ENCODE measurements around the gene PACS1.
A peak's percentile ranks its signal among the peaks of the same experiment; 100 is the strongest.
"Not testable (repeated sequence)": the region's sequence is repeated elsewhere in the genome, so short reads cannot be mapped to it uniquely, and the experiment has no call there.

PACS1 gene

DNA sequence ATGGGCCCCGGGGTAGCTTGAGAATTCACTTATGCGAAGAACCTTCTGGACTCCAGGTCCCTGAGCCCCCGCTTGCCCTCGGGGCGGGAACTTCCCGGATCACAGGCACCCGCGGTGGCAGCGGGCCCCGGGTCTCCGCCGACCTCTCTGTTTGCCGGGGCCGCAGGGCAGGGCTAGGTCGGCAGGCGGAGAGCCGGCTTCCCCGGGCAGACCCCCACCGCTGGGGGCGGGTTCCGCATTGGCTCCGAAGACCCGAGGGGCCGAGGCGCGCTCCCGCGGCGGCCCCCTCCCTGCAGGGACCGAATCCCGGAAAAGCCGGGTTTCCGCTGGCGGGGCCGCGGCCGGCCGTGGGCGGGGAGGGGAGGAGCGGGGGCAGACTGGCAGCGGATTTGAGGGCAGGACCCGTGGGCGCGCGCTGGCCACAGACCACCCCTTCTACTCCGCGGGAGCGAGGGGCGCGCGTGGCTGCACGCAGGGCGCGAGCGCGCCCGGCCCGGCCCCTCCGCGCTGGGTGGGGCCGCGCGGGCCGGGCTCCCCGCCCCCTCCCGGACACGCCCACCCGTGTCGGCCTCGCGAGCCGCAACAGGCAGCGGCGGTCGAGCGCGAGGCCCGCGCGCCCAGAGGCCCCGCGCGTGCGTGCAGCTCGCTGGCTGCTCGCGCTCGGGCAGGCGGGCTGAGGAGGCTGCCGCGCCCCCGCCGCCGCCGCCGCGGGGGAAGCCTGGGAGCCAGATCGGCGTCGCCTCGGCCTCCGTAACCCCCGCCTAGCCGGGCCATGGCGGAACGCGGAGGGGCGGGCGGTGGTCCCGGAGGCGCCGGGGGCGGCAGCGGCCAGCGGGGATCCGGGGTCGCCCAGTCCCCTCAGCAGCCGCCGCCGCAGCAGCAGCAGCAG, at the start of gene PACS1:
Gene PACS1 (plus strand): TSS at position 558 of the 889 bp plus-strand sequence. CDS start 215 bp downstream, at position 773.
- no peak for DNase-seq

DNA sequence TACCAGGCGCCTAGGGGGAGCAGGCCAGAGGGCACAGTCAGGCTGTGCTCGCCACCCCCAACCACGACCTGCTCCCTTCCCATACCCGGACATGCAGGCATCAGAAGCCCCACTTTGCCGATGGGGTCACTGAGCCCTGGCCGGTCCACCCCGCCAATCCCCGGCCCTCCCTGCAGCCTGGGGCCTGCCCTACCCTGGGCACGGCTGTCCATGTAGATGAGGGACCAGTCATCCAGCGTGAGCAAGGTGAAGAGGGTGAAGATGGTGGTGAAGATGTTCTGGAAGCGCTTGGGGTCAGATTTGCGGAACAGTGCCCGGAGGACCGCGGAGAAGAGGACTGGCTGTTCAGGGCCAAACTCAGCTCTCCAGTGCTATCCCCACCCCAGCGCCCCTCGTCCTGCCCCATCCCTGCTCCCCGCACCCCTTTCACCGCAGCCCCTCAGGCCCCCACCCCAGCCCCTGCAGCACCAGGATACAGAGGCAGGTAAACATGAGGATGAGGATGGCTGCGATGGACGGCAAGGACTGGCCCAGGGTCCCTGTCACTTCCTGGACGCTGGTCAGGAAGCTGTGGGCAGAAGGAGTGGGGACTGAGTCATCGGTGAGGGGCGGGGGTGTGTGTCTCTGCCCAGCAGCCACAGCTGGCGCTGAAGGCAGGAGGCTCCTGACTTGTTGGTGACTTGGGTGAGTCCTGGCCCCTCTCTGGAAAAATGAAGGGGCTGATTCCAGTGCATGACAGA, 49.3 kb upstream of the PACS1 start:
- DNase-seq = no peak

DNA sequence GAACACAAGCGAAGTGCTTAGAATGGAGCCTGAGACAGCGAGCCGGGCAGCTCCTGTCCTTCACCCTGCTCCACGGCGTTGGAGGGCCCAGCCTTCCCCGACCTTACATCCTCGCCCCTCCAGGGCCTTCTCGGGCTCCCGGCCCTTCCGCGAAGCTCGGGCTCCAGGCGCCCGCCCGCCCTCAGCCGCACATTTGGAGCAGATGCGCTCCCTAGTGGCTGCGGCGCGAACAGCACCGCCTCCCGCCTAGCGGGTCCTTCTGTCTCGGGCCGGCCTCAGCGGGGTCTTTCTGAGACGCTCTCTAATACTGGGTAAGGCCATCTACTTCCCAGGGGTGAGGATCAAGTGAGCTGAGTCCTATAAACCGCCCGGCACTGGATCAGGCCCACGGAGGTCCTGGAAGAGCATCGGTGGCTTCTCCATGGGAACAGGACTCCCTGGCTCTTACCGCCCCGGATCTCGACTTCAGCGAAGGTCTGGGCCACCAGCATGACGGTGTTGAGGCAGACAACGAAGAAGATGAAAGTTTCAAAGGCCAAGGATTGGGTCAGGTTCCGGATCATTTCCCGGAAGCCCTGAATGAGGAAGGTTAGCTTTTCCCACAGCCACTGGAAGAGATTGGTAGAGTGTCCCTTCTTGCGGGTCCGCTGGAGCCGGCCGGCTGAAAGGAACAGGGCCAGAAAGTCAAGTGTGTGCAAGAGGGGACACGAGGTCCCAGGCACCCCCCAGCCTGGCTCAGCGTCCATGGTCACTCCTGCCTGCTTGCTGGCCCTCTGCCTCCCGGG, 47.5 kb upstream of the PACS1 start:
- DNase-seq = peak; percentile 44

DNA sequence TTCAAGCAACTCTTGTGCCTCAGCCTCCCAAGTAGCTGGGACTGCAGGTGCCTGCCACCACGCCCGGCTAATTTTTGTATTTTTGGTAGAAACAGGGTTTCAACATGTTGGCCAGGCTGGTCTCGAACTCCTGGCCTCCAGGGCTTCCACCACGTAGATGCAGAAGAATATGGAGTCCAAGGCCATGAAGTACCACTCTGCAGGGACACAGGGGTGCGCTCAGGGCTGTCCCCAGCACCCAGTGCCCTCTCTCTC, 47.0 kb upstream of the PACS1 start:
- not testable (repeated sequence) for DNase-seq

DNA sequence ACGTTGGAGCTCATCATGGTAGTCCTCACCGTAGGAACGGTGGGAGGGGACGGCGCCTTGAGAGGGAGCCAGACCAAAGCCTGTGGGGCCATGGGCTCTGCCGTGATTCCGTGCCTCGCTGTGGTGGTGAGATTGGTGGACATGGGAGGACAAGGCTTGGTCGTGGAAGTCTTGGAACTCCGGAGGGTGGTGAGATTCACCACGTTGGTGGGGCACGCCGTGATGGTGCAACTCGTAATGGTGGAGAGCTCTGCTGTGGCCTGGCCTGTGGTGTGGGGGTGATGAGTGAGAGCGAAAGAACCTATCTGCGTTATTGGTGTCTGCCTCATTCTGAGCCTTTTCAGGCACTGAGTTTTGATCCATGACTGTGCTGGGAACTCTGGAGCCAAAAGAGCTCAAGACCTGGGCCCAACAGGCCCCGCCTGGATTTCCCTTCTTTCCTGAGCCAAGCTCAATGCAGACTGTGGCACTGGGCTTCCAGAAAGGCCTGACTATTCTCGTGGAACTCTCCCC, 44.0 kb upstream of the PACS1 start, which contains the start of gene CATSPER1:
Gene CATSPER1 (minus strand): TSS at position 463 of the 513 bp plus-strand sequence. CDS start 100 bp downstream, at position 363.
- DNase-seq = no peak

DNA sequence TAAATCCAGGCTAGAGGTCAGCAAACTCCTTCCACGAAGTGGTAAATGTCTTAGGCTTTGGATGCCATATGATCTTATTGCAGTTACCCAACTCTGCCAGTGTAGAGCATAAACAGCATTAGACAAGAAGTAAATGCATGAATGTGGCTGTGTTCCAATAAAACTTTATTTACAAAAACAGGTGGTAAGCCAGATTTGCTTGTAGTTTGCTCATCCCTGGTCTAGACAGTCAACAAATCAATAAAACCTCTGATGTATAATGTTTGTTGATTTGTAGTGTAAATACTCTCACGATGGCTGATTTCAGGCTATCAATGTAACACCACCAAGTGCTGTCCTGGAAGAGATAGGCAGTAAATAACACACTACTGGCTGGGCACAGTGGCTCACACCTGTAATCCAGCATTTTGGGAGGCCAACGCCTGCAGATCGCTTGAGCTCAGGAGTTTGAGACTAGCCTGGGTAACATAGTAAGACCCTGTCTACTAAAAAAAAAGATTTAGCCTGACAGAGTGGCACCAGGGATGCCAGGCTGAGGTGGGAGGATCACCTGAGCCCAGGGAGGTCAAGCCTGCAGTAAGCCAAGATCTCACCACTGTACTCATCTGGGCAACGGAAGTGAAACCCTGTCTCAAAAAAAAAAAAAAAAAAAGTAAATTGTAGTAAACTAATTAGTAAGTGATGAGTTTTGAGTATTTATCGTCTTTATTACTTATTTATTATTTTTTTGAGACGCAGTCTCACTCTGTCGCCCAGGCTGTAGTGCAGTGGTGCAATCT, 36.9 kb upstream of the PACS1 start:
- DNase-seq = no peak

DNA sequence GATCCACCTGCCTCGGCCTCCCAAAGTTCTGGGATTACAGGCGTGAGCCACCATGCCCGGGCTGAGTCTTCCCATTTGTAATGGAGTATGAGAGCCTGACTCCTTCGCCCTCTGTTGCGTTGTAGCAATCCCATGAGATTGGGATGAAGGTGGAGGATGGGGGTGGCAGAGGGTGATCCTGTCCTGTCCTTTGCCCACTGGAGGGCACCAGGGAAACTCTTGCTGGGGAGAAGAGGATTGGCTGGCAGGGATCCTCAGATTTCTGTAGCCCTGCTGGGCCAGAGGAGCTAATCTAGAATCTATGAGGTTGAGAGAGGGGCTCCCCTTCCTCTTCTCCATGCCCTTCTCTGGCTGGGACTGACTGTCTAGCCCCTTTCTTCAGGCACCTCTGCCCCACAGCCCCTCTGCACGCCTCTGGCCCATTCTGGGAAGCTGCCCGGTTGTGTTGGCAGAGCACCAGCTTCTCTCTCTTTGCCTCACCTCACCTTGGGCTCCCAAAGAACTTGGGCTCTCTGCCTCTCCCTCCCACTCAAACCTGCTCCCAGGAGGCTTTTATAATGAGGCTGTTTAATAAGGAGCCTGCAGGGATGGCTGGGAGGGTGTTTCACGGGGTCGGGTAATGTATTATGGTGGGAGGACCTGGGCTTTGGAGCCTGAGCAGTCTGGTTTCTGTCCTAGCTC, 34.3 kb upstream of the PACS1 start:
- DNase-seq = no peak

DNA sequence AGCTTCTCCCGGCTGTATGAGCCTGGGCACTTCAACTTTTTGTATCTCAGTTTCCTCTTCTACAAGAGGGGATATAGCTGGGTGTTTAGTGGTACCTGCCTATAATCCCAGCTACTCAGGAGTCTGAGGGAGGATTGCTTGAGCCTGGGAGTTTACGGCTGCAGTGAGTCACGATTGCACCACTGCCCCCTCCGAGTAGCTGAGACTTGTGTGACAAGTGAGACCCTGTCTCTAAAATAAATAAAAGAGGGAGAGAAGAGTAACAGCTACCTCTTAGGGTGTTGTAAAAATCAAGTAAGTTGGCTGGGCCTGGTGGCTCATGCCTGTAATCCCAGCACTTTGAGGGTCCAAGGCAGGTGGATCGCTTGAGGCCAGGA, 33.8 kb upstream of the PACS1 start:
- DNase-seq = no peak

DNA sequence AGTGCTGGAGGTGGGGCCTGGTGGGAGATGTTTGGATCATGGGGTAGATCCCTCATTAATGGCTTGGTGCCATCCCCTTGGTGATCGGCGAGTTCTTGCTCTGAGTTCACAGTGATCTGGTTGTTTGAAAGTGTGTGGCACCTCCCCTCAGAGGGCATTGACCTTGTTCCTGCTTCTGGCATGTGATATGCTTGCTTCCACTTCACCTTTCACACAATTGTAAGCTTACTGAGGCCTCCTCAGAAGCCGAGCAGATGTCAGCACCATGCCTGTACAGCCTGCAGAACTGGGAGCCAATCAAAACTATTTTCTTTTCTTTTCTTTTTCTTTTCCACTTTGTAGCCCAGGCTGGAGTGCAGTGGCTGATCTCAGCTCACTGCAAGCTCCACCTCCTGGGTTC, 32.7 kb upstream of the PACS1 start:
- no peak for DNase-seq

DNA sequence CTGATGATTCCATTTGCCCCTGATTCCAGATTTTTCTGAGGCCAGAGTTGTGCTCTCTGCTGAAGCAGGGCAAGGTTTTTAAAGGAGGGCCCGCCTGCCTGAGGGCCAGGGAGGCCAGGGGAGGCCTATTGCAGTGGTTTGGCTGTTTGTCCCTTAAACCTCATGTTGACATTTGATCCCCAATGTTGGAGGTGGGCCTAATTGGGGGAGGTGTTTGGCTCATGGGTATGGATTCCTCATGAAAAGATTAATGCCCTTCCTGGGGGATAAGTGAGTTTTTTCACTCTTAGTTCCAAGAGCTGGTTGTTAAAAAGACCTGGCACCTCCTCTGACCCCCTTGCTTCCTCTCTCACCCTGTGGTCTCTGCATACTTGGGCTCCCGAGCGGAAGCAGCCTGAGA, 30.3 kb upstream of the PACS1 start:
- DNase-seq = no peak

DNA sequence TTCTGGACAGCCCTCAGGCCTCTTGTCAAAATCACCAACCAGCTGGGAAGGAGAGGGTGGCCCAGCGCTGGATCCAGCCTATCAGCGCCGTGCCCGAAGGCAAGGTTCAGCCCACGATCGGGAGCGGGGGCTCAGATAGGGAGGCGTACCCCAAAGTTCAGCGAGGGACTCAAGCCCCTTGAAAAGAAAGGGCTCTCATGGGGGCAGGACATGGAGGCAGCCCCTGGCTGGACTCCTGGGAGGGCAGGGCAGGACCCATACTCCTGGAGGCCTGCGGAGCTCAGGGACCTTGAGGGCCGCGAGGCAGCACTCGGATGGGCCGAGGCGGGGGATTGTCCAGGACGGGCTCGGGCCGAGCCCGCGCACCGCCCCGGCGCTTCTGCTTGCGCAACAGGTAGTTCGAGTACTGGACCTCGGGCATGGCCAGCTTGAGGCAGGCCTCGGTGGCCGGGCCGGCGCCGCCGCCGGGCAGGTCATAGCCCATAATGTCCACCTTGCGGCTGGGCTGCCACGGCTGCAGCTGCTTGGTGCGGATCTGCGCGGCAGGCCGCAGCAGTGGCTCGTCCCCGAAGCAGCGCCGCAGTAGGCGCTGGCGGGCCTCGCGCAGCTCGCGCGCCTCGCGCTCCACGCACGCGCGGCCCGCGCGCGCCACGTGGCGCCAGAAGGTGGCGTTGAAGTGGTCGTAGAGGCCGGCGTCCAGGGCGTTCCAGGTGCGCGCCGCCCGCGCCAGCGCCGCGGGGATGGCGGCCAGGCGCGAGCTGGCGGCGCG, 27.7 kb upstream of the PACS1 start:
- DNase-seq = no peak

DNA sequence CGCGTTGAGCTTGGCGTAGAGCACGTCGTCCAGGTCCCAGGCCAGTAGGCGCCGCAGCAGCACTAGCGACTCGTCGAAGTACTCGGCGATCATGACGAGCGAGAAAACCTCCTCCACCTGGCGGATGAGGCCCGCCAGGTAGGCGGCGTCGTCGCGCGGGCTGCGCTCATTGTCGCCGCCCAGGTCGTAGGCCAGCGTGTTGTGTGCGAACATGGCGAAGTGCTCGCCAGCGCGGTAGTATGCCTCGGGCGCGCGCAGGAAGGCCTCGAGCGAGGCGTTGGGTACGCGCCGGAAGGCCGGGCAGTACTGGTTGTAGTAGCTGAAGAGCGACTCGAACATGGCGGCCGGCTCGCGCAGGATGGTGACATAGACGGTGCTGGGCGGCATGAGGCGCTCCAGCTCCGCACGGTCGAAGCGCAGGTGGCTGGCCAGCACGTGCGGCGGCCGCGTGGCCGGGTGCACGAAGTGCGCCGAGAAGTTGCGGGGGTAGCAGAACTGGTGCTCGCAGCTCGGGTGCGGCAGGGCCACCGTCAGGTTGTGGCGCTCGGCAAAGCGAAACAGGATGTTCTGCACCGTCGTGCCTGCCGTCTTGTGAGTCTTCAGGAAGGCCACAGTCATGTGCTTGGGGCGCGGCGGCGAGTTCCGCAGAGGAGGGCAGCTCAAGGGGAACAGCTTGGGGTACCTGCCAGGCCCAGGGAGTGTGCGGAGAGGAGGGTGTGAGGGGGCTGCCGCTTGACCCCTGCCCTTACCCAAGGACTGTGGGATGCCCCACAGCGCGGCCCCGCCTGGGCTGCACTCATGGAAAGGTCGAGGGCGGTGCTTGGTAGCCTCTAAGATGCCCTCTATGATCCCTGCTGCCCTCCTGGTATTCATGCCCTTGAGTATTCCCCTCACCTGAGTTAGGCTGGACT, 26.8 kb upstream of the PACS1 start:
- no peak for DNase-seq

DNA sequence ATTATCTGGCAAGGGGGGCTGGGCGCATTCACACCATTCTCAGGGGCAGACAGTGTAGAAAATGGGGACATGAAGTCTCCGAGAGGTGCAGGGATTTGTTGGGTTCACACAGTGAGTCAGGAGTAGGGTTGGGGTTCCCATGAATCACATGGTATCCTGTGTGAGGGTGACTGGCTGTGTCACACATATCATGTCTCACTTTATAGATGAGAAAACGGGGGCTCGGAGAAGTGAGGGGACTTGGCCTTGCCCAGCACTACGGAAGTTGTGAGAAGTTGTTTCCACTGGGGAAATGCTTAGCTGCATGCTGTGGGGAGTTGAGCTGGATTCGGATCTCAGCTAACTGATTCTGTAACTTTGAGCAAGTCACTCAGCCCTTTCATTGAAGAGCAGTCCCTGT, 25.3 kb upstream of the PACS1 start:
- DNase-seq = no peak

DNA sequence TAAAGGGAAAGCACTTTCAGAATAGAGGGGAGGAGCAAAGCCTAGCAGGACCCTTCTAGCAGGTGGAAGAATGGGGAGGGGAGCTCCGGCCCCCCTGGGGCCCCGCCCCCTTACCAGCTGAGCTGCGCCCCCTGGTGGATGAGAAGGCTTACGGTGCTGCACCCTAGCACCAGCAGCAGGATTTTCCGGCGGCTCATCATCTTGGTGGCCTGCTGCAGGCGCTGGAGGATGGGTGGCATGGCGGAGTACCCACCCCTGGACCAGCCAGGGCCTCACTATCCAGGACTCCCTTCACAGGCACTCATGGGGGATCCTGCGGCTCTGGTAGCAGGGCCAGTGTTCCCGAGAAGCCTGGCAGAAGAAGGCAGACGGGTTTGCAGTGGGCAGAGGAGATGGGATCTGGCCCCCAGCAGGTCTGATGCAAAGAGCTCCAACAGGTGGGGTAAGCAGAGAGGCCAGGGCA, 24.9 kb upstream of the PACS1 start:
- peak; percentile 51 for DNase-seq

DNA sequence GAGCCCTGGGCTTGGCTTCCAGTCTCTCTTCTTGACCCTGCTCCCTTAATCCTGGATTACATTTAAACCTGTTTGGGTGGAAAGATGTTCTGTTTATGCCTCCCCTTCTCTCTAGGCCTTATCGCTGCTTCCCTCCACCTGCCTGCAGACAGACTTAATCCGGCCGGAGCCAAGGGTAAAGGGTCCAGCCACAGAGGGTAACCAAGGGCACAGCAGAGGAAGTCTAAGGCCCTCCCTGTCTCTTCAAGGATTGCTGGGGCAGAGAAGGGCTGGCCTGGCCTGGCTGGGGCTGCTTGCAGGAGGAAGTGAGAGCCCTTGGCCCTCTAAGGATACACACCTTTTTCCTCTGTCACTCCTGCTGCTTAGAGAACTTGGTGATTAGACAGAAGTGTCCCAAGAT, 23.2 kb upstream of the PACS1 start:
- DNase-seq = no peak

DNA sequence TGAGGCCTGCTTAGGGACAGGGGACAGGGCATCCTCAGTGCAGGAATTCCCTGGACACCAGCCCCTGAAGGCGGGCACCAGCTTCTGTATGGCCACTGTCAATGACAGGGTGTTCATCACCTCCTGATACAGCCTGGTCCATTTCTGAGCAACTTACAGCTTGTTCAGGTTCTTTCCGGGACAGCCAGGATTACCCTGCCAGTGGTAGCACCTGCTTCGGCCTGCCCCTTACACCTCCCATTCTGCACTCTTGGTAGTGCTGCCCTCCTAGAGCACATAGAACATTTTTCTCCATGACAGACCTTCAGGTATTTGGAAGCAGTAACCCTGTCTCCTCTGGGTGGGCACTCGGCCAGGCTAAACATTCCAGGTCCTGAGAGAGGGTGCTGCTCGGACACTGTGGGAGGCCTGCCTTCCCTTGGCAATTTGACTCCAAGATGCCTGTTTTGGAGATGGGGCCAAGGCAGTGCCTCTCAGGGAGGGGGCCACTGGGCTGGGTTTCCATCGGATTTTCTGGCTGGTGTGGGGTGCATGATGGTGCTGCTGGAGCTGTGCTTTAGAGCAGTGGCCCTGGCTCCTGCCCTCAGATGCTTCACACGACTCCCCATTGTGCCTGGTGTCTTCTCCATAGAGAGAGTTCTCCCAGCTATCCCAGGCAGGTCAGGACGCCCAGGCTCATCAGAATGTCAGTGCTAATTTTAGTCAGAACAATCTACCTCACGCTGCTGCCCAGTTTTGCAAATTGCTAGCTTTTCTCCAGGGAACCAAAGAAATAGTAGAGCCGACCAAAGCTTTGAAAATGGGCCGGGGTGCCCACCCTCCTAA, 22.3 kb upstream of the PACS1 start:
- DNase-seq = no peak

DNA sequence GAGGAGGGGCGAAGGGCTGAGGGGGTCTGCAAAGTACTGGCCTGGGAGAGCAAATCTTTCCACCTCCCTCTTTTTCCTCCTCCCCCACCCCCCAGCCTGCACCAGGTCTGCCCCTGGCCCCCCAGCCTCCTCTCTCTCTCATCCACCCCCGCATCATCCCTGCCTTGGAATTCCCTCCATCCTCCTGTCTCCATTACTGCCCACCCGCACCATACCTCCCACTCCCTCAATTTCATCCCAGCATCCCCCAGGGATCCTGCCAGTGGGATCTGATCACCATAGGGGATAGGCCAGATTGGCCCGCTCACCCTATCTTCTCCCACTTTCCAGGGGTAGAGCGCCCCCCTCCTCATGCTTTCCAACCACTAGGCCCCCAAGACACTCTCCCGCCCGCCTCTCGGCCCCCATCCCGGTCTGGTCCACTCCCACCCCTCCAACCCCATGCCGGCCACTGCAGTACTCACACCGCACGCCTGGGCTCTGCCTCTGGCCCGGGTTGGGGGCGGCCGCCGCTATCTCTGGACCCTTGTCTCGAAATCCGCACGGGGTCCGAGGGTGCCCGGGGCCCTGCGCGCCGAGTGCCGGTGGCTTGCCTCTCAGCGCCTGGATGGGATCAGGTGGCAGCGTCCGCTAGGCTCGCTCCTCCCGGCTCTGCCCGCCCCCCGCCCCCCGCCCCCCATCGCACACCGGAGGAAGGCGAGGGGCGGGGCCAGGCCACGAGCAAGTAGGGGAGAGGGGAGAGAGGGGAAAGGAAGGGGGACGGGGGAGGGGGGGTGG, 21.3 kb upstream of the PACS1 start, which contains the start of gene GAL3ST3:
Gene GAL3ST3 (minus strand): TSS at position 615 of the 777 bp plus-strand sequence. CDS start 3,746 bp downstream, outside the sequence.
- no peak for DNase-seq

Data from NCI-H1694 treated with DMSO at 0.1 percent for 48 hours (cell line).